Type B pancreatic cell (in vitro differentiated cells): Measurements from ENCODE around the gene CADM4. TPM values are rescaled to one million over a fixed set of nuclear protein-coding genes. Genes with fewer than 3 reads are reported as not detected.

Experiments used
- DNase-seq: peaks from one replicate; pipeline ENCODE4 v3.0.0; 2021; ENCODE audit warnings: mixed read lengths; ENCODE audit not compliant: unreplicated experiment; ENCODE audit errors: extremely low spot score
- H3K27ac Mint-ChIP-seq: 2 replicates; pipeline ENCODE4 v1.8.0; 2021; ENCODE audit warnings: mild to moderate bottlenecking, mixed read lengths
- H3K27me3 Mint-ChIP-seq: 2 replicates; pipeline ENCODE4 v1.8.0; 2021; ENCODE audit warnings: mixed read lengths
- H3K36me3 Mint-ChIP-seq: 2 replicates; pipeline ENCODE4 v1.8.0; 2021; ENCODE audit warnings: mixed read lengths
- H3K4me1 Mint-ChIP-seq: one replicate; pipeline ENCODE4 v1.8.0; 2021; ENCODE audit warnings: mixed read lengths; ENCODE audit not compliant: unreplicated experiment
- H3K4me3 Mint-ChIP-seq: 2 replicates; pipeline ENCODE4 v1.8.0; 2021; ENCODE audit warnings: mild to moderate bottlenecking, mixed read lengths
- H3K9me3 Mint-ChIP-seq: 2 replicates; pipeline ENCODE4 v1.8.0; 2021; ENCODE audit warnings: mixed read lengths
- CTCF ChIP-seq: fragments of 200-600 bp; sonication (generic); conservative IDR thresholded peaks from 2 replicates; pipeline ENCODE4 v1.5.0; 2021; ENCODE audit warnings: antibody characterized with exemption, mild to moderate bottlenecking
- total RNA-seq: library from RNA; stranded (reverse); gene quantifications from 2 replicates; pipeline ENCODE4 v1.2.1, GENCODE V29; 2021; ENCODE audit warnings: low replicate concordance

Gene CADM4
- total RNA-seq, 1 donor from 2014 or later = 37.9 TPM

DNA sequence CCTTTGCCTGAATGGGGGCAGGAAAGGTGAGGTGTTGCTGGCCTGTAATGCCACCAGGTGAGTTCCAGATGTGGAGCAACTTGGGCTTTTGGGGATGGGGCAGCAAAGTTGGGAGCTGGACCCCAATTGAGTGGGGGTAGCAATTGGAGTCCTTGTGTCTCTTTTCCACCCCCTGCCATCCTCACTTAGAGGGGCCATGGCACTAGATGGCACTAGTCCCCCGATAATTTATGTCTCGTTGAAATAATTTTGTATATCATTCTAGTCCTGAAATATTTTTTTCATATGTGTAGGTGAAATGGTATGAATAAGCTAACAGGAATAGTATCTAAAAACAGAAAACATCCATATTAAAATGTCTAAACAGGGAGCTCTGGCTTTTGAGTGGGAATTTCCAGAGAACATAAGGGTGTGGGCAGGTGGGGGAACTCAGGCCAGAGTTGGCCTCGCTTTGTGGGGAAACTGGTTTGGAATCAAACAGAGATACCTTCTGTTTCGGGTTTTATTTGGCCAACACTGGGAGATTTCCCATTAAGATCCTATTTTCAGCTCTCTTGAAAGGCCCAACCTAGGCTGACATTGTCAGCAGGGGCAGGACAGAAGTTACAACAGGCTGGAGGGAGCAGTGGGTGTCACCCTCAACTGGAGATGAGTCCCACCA lies 39.9 kb downstream of the CADM4 start:
- H3K4me3 Mint-ChIP-seq = no peak overlapping the region
- peaks cover 2% of the 10 kb centered on the region for H3K27me3 Mint-ChIP-seq
- peaks cover 18% of the 10 kb centered on the region for H3K4me1 Mint-ChIP-seq
- H3K9me3 Mint-ChIP-seq = no peaks in the 10 kb centered on the region
- peaks cover 3% of the 10 kb centered on the region for H3K36me3 Mint-ChIP-seq
- DNase-seq = no peak
- H3K27ac Mint-ChIP-seq = no peak overlapping the region
- TF ChIP-seq CTCF = no peak

GRCh38 chr19:43598445-43599240 lies 41.0 kb downstream of the CADM4 start:
- Mint-ChIP-seq H3K4me3 (no peak overlapping the region), H3K9me3 (no peaks in the 10 kb centered on the region), H3K4me1 (peaks cover 22% of the 10 kb centered on the region), H3K27ac (peak overlapping the region; percentile 98), H3K27me3 (peaks cover 2% of the 10 kb centered on the region), H3K36me3 (peaks cover 6% of the 10 kb centered on the region)
- no peak for DNase-seq
- no peak for TF ChIP-seq CTCF

DNA sequence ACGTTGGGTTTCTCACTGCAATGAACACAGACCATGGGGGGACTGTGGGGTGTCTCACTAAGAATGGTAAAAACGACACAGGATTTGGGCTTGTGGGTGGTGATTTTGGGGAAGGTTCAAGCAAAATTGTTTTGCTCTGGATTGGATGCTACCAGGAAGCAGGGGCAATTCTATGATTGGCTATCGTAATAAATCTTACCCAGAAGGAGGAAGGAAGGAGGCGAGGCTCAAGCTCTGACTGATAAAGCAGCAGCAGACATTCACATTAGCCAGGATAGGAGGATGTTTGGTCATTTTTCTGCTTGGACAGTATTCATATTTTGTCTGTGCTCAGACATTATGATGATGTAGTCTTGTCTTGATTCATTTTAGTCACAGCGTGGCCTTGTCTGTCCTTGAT lies 41.8 kb downstream of the CADM4 start:
- TF ChIP-seq CTCF = no peak
- Mint-ChIP-seq H3K36me3 (peaks cover 11% of the 10 kb centered on the region), H3K4me1 (peaks cover 26% of the 10 kb centered on the region), H3K9me3 (no peaks in the 10 kb centered on the region), H3K27ac (peak overlapping the region; percentile 98), H3K27me3 (peaks cover 2% of the 10 kb centered on the region), H3K4me3 (peak overlapping the region; percentile 98)
- no peak for DNase-seq

DNA sequence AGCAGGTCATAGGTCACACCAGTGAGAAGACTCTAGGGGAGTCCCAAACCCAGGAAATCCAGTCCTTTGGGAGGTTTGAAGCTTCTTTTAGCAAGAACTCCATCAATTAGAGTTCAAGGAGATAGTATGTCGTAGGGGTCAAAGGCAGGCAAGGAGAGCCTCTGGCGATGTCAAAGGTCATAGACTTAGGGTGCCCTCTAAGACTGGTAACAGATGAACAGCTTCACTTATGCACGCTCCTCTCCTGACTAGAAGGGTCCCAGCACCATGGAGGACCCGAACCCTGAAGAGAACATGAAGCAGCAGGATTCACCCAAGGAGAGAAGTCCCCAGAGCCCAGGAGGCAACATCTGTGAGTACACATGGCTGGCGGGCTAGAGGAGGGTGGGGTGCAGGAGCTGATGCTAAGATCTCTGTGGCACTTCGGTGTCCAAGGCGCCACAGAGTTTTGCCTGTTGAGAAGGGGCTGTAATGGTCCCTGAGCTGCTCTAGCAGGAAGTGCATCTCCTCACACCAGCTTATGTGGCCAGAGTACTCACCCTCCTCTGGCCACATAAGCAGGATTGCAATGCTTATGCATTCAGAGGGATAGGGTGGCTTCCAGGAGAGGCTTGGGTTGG lies 42.7 kb downstream of the CADM4 start:
- DNase-seq = no peak
- no peak for TF ChIP-seq CTCF
- H3K36me3 Mint-ChIP-seq = peaks cover 11% of the 10 kb centered on the region
- no peaks in the 10 kb centered on the region for H3K9me3 Mint-ChIP-seq
- peaks cover 26% of the 10 kb centered on the region for H3K4me1 Mint-ChIP-seq
- H3K4me3 Mint-ChIP-seq = peak overlapping the region; percentile 98
- H3K27me3 Mint-ChIP-seq = peaks cover 2% of the 10 kb centered on the region
- peak overlapping the region; percentile 98 for H3K27ac Mint-ChIP-seq

DNA sequence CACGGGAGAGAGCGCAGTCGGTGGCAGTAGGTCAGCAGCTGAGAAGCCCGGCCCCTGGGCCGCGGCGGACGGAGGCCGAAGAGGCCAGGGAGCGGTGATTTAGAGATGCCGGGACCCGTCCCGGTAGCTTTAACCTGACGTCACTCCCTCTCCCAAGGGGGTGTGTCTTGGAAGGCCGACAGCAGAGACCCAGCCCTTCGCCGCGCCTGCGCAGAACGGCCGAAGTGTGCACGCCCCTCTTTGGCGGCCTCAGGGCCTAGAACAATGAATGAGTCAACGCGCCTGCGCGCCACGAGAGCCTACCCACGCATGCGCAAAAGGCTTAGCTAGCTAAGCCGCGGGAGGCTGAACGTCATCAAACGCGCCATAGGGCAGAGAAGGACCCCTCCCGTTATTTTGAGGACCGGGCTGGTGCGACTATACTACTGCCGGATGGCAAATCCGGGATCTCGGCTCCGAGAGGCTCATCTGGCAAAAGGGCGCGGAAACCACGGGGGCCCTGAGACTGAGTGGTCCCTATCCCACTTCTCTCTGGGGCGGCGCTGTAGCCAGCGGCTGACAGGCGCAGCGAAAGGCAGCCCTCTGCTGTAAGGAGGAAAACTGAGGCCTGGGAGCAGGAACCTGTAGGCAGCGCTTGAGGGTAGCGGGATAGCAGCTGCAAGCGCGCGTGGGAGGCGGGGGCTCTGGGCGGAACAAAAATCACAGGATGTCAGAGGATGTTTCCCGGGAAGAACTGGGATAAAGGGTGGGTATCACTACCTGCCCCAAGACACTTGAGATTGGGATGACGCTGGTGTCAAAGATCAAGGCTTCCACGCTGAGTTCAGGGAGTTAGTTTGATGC lies 43.4 kb downstream of the CADM4 start, which contains the start of the genes IRGQ and ZNF576:
Gene IRGQ (minus strand): TSS at position 136 of the 843 bp plus-strand sequence. CDS start 796 bp downstream, outside the sequence.
Gene ZNF576 (plus strand): TSS at position 597 of the 843 bp plus-strand sequence. CDS start 514 bp downstream, outside the sequence.
- Mint-ChIP-seq H3K9me3 (no peaks in the 10 kb centered on the region), H3K36me3 (peaks cover 11% of the 10 kb centered on the region), H3K27me3 (peaks cover 2% of the 10 kb centered on the region), H3K4me1 (peaks cover 26% of the 10 kb centered on the region), H3K27ac (peak within 1 kb of the TSS; percentile 98), H3K4me3 (peak within 1 kb of the TSS; percentile 98)
- TF ChIP-seq CTCF = peak; percentile 23
- DNase-seq = peak; percentile 100
